ENCODE data around the gene IFNA6.
A peak's percentile ranks its signal among the peaks of the same experiment; 100 is the strongest.

Gene IFNA6

DNA sequence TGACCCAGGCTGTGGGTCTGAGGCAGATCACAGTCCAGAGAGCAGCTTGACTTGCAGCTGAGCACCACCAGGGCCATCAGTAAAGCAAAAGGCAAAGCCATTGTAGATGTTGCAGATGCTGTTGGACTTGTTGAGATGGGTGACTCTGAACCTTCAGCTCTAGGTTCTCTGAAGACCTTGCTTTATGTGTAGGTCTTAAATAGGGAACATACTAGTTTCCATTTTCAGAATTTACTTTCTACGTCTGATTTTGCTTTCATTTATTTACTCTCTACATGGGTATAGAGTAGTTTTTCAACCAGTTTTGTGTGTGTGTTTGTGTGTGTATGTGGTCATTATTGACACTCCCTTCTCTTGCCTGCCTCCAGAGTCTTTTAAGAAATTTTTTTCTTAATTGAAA, at the start of gene IFNA6:
Gene IFNA6 (minus strand): TSS at position 101 of the 400 bp plus-strand sequence. CDS start 0 bp downstream, at position 101.
- no peak within 1 kb of the TSS for H3K4me3 ChIP-seq (ENCODE audit: low read depth, low read length)
- TF ChIP-seq CTCF (IDR thresholded peaks at IDR 0.05; ENCODE audit: low read depth, low read length, missing control alignments), result no peak
- no peak for DNase-seq (ENCODE audit: low read depth)

GRCh38 chr9:21399956-21400355, 49.3 kb upstream of the IFNA6 start:
- no peak for DNase-seq (ENCODE audit: low read depth)
- no peak for TF ChIP-seq CTCF (IDR thresholded peaks at IDR 0.05; ENCODE audit: low read depth, low read length, missing control alignments)
- H3K4me3 ChIP-seq (ENCODE audit: low read depth, low read length), result no peak overlapping the region

DNA sequence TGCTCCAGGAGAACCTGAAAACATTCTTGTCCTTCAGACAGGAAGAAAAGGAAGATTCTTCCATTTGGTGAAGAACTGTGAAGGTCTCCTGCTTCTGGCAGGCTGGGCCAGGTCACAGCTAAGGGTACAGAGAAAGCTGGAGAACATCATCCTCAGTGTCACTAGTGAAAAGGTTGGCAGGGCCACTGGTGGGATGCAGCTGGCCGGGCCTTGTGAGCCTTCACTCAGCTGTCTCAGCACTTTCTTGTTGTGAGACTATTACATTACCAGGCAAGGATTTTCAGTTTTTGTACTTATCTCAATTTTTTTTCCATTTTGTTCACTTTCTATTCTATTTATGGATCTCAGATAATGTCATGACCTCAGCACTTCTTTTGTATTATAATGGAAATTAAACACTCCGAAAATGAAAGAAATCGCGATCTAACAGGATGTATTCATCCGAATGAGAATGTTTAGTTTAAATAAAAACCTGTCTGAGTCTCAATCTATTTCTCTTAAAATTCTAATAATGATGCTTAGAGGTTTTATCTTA, 48.3 kb upstream of the IFNA6 start:
- no peak overlapping the region for H3K4me3 ChIP-seq (ENCODE audit: low read depth, low read length)
- no peak for TF ChIP-seq CTCF (IDR thresholded peaks at IDR 0.05; ENCODE audit: low read depth, low read length, missing control alignments)
- no peak for DNase-seq (ENCODE audit: low read depth)

DNA sequence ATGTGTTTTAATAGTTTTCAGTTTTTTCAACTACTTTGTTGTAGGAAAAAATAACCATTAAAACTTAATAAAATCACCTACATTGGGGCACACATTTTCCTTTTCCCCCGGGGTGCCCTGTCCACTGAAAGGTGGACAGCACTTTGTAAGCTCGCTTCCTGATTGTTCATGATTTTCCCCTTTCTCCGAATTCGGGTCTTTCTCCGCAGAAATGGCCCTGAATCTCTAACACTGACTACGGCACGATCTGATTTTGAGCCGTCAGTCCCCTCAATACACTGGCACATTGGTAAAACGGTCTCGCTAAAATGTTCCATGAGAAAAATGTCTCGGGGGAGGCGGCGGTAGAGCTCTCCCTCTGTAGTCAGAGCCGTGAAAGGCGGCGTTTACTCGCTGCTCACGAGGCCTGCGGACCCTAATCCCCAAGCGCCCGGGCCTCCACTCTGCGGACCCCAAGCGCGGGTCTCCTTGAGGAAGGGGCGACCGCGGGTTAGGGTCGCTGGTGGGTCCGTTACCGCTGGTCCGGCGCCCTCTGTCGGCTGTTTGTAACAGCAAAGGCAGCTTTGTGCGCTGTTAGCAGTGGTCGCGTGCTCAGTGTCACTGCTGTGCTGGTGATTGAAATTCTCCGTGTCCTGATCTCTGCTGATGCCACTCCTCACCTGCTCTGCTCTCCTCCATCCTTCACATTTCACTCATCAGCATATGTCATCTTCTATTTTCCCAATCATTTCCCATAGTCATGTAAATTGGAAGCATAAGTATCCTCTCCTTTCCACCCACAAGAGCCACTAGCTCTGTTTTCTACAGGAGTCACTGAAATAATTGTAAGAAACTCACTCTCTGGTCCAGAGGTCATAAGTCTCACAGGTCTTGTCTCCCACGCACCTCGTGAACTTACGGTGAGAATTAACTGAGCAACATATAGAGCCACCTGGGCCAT, 45.4 kb upstream of the IFNA6 start:
- peak overlapping the region; percentile 56 for H3K4me3 ChIP-seq (ENCODE audit: low read depth, low read length)
- peak; percentile 82 for TF ChIP-seq CTCF (IDR thresholded peaks at IDR 0.05; ENCODE audit: low read depth, low read length, missing control alignments)
- DNase-seq (ENCODE audit: low read depth), result no peak

- H3K4me3 ChIP-seq (ENCODE audit: low read depth, low read length), result no peak overlapping the region
- no peak for DNase-seq (ENCODE audit: low read depth)
- TF ChIP-seq CTCF (IDR thresholded peaks at IDR 0.05; ENCODE audit: low read depth, low read length, missing control alignments), result peak; percentile 60
Measured at GRCh38 chr9:21392270-21392669, 41.6 kb upstream of the IFNA6 start.

DNA sequence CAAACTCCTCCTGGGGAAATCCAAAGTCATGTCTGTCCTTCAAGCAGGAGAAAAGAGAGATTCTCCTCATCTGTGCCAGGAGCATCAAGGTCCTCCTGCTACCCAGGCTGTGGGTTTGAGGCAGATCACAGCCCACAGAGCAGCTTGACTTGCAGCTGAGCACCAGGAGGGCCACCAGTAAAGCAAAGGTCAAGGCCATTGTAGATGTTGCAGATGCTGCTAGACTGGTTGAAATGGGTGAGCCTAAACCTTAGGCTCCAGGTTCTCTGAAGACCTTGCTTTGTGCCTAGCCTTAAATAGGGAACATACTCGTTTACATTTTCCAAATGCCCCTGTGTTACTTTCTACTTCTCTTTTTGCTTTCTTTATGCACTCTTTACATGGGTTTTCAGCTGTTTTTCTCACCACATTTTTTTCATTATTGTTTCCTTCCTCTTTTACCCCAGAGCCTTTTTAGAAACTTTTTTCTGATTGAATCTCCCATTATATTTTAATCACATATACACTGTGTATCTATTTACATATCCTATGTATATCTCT, 34.5 kb upstream of the IFNA6 start, which contains the start of gene IFNA2:
Gene IFNA2 (minus strand): TSS at position 268 of the 540 bp plus-strand sequence. CDS start 69 bp downstream, at position 199.
- no peak within 1 kb of the TSS for H3K4me3 ChIP-seq (ENCODE audit: low read depth, low read length)
- DNase-seq (ENCODE audit: low read depth), result no peak
- TF ChIP-seq CTCF (IDR thresholded peaks at IDR 0.05; ENCODE audit: low read depth, low read length, missing control alignments), result no peak

Measured in GM12864 (cell line).